ENCODE data around the gene LMO3.

GRCh38 chr12:16636435-16637055 lies 30.6 kb upstream of the LMO3 start:
- no peak for TF ChIP-seq CTCF (IDR thresholded peaks at IDR 0.05; ENCODE audit: control extremely low read depth in 1 of 3, insufficient read depth in 1 of 3, low read depth in 1 of 3, low read length in 3 of 3)
- TF ChIP-seq BRCA1 (IDR thresholded peaks at IDR 0.05; ENCODE audit: low read depth, low read length) = no peak
- TF ChIP-seq EZH2 (IDR thresholded peaks at IDR 0.05; ENCODE audit: low read depth, low read length, severe bottlenecking) = no peak
- no peak for TF ChIP-seq SRF (IDR thresholded peaks at IDR 0.05; ENCODE audit: low read depth, low read length)
- no peak for TF ChIP-seq CBX5 (IDR thresholded peaks at IDR 0.05; ENCODE audit: low read depth, low read length)
- no peak for TF ChIP-seq ATF2 (IDR thresholded peaks at IDR 0.05; ENCODE audit: low read length)
- TF ChIP-seq CBX8 (IDR thresholded peaks at IDR 0.05; ENCODE audit: borderline replicate concordance, low read depth, low read length) = no peak
- TF ChIP-seq JUND (IDR thresholded peaks at IDR 0.05; ENCODE audit: low read length) = no peak
- TF ChIP-seq TBP (IDR thresholded peaks at IDR 0.05; ENCODE audit: low read depth, low read length) = no peak
- no peak for TF ChIP-seq GABPA (IDR thresholded peaks at IDR 0.05; ENCODE audit: borderline replicate concordance, insufficient read depth, low read length)
- no peak for TF ChIP-seq POLR2AphosphoS5 (IDR thresholded peaks at IDR 0.05; ENCODE audit: low read depth, low read length)
- no peak for TF ChIP-seq USF2 (IDR thresholded peaks at IDR 0.05; ENCODE audit: low read length)
- TF ChIP-seq CREB1 (IDR thresholded peaks at IDR 0.05) = no peak

Data from H1 (cell line).